GM23248 (cell line): ENCODE data around the gene CMTM5.

ENCODE experiments used
- EZH2 ChIP-seq: fragments of 200-600 bp; sonication (generic); IDR thresholded peaks from 2 replicates; pipeline ENCODE4 v1.6.1; 2018; ENCODE audit warnings: antibody characterized with exemption, mild to moderate bottlenecking; ENCODE audit not compliant: insufficient read depth, poor library complexity, severe bottlenecking
- EZH2phosphoT487 ChIP-seq: fragments of 200-600 bp; sonication (generic); IDR thresholded peaks from 2 replicates; pipeline ENCODE4 v1.6.1; 2018; ENCODE audit warnings: antibody characterized with exemption, moderate library complexity, mild to moderate bottlenecking, low read depth; ENCODE audit not compliant: insufficient read depth

DNA sequence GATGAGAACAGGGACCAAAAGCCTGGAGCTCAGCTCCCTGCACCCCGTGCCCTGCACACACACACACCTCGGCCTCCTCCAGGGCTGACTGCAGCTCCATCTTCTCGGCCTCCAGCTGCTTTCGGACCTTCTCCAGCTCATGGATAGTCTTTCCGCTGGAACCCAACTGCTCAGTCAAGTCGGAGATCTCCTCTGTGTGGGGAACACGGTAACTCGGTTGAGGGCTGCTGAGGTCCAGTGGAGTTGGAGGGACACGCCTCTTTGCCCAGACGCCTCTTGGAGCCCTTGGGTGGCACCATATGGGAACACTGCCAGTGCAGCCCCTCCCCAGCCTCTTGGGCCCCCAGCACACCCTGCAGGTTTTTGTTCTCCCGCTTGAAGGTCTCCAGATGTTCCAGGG lies 40.0 kb downstream of the CMTM5 start:
- TF ChIP-seq EZH2phosphoT487 (no peak), EZH2 (no peak)
